SK-N-SH treated with all-trans-retinoic acid at 6 μM for 48 hours (cell line): Measurements from ENCODE around the gene ADGRB3.

ENCODE experiments used
- CSDC2 ChIP-seq: fragments of 250-450 bp; sonication (Bioruptor Pico); IDR thresholded peaks from 2 replicates; pipeline ENCODE4 v1.5.0; 2020; ENCODE audit warnings: mild to moderate bottlenecking, moderate library complexity
- POU6F1 ChIP-seq: fragments of 250-450 bp; sonication (Bioruptor Pico); IDR thresholded peaks from 2 replicates; pipeline ENCODE4 v1.8.0; 2021; ENCODE audit warnings: low read depth, mild to moderate bottlenecking, moderate library complexity, borderline replicate concordance
- RARB ChIP-seq: fragments of 250-450 bp; sonication (Bioruptor Pico); IDR thresholded peaks from 2 replicates; pipeline ENCODE4 v1.8.0; 2021; ENCODE audit warnings: mild to moderate bottlenecking, moderate library complexity
- ZC3H10 ChIP-seq: fragments of 250-450 bp; sonication (Bioruptor Pico); IDR thresholded peaks from 2 replicates; pipeline ENCODE4 v1.5.1; 2021; ENCODE audit warnings: mild to moderate bottlenecking, moderate library complexity
- ZNF8 ChIP-seq: fragments of 450-650 bp; formaldehyde crosslinking; IDR thresholded peaks from 2 replicates; pipeline ENCODE4 v1.5.0; 2020; ENCODE audit warnings: mild to moderate bottlenecking, moderate library complexity
- TF ChIP-seq, protein P1 (sequence below): fragments of 250-450 bp; sonication (Bioruptor Pico); IDR thresholded peaks from 2 replicates; pipeline ENCODE4 v1.8.0; 2020; ENCODE audit warnings: mild to moderate bottlenecking, moderate library complexity, borderline replicate concordance

GRCh38 chr6:69265706-69266105 lies 630.6 kb downstream of the ADGRB3 start:
- TF ChIP-seq, protein P1, sequence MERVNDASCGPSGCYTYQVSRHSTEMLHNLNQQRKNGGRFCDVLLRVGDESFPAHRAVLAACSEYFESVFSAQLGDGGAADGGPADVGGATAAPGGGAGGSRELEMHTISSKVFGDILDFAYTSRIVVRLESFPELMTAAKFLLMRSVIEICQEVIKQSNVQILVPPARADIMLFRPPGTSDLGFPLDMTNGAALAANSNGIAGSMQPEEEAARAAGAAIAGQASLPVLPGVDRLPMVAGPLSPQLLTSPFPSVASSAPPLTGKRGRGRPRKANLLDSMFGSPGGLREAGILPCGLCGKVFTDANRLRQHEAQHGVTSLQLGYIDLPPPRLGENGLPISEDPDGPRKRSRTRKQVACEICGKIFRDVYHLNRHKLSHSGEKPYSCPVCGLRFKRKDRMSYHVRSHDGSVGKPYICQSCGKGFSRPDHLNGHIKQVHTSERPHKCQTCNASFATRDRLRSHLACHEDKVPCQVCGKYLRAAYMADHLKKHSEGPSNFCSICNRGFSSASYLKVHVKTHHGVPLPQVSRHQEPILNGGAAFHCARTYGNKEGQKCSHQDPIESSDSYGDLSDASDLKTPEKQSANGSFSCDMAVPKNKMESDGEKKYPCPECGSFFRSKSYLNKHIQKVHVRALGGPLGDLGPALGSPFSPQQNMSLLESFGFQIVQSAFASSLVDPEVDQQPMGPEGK = no peak
- no peak for TF ChIP-seq CSDC2
- no peak for TF ChIP-seq ZNF8 (CRISPR knock-in tag)
- no peak for TF ChIP-seq POU6F1 (CRISPR knock-in tag)
- no peak for TF ChIP-seq RARB
- no peak for TF ChIP-seq ZC3H10 (CRISPR knock-in tag)
